Stomach smooth muscle (tissue), 2 donors: ENCODE data around the gene FGB.
"Not testable (repeated sequence)": the region's sequence is repeated elsewhere in the genome, so short reads cannot be mapped to it uniquely, and the experiment has no call there.

Experiments
- H3K27ac ChIP-seq: one replicate; pipeline ENCODE4 v1.7.0; 2013; ENCODE audit warnings: mild to moderate bottlenecking, low read length, inconsistent platforms
- H3K27me3 ChIP-seq, 2 donors: one replicate each; pipeline ENCODE4 v1.7.0; 2013; ENCODE audit warnings: low read length in 2 of 2; ENCODE audit not compliant: insufficient read depth in 2 of 2, control insufficient read depth in 1 of 2
- H3K36me3 ChIP-seq, 2 donors: one replicate each; pipeline ENCODE4 v1.7.0; 2013; ENCODE audit warnings: low read length in 2 of 2; ENCODE audit not compliant: control insufficient read depth in 2 of 2, insufficient read depth in 2 of 2
- H3K4me1 ChIP-seq: one replicate; pipeline ENCODE4 v1.7.0; 2013; ENCODE audit warnings: low read length; ENCODE audit not compliant: control insufficient read depth, insufficient read depth
- H3K4me3 ChIP-seq, 2 donors: one replicate each; pipeline ENCODE4 v1.7.0; 2013; ENCODE audit warnings: low read length in 2 of 2
- H3K9ac ChIP-seq, 2 donors: one replicate each; pipeline ENCODE4 v1.7.0; 2013; ENCODE audit warnings: low read length in 2 of 2, mild to moderate bottlenecking in 1 of 2
- H3K9me3 ChIP-seq, 2 donors: one replicate each; pipeline ENCODE4 v1.7.0; 2013; ENCODE audit warnings: low read length in 2 of 2; ENCODE audit not compliant: control insufficient read depth in 2 of 2
- donor health status: healthy.
- donor health status: Pancreatic carcinoma.

FGB gene

DNA sequence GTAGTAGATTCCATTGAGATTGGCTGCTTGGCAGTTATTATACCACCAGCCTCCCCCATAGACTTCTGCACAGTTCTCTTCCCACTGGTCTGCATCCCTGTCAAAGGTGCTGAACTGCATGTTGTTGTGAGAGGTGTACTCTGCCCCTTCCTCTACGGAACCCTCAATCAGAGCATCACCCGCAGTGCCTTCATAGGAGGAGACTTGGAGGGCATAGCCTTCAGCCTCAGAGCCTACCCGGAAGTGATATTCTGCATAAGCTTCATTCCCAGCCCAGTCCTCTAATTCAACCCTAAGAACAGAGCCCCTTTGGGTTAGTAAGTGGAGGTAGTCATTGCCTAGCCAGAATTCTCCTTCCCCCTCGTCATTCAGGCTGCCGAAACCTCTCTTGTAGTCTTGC, 21.4 kb downstream of the FGB start:
- no peak overlapping the region for H3K27ac ChIP-seq
- no peaks in the 10 kb centered on the region for H3K27me3 ChIP-seq
- H3K4me1 ChIP-seq, result no peaks in the 10 kb centered on the region
- H3K4me3 ChIP-seq, result no peak overlapping the region
- H3K36me3 ChIP-seq, result no peaks in the 10 kb centered on the region
- no peaks in the 10 kb centered on the region for H3K9me3 ChIP-seq
- no peak overlapping the region for H3K9ac ChIP-seq

DNA sequence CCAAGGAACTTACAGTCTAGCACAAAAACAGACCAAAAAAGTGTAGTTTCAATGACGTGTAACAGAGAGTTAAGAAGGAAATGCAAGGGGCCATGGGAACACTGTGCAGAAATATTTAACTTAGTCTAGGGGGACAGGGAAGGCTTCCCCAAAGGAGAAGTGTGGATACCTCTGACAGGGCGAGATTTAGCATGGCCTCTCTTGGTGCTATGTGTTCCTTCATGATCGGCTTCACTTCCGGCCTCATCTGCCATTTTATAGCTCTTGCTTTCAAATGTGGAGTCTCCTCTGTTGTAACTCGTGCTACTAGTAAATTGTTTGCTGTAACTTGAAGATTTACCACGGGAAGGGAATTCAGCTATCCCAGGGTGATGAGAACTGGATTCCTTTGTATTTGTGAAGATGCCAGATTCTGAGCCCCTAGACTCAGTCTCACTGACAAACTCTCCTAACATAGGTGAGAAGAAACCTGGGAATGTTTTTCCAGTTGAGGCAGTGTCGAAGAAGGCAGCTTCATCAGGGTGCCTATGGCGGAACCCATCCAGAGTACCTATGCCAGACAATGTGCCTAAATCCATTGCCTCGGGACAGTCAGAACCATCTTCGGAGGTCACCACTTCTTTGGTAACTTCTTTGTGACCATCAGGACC, 22.7 kb downstream of the FGB start:
- no peak overlapping the region for H3K4me3 ChIP-seq
- no peaks in the 10 kb centered on the region for H3K27me3 ChIP-seq
- H3K27ac ChIP-seq, result no peak overlapping the region
- no peaks in the 10 kb centered on the region for H3K36me3 ChIP-seq
- H3K9ac ChIP-seq, result no peak overlapping the region
- H3K9me3 ChIP-seq, result no peaks in the 10 kb centered on the region
- H3K4me1 ChIP-seq, result no peaks in the 10 kb centered on the region

DNA sequence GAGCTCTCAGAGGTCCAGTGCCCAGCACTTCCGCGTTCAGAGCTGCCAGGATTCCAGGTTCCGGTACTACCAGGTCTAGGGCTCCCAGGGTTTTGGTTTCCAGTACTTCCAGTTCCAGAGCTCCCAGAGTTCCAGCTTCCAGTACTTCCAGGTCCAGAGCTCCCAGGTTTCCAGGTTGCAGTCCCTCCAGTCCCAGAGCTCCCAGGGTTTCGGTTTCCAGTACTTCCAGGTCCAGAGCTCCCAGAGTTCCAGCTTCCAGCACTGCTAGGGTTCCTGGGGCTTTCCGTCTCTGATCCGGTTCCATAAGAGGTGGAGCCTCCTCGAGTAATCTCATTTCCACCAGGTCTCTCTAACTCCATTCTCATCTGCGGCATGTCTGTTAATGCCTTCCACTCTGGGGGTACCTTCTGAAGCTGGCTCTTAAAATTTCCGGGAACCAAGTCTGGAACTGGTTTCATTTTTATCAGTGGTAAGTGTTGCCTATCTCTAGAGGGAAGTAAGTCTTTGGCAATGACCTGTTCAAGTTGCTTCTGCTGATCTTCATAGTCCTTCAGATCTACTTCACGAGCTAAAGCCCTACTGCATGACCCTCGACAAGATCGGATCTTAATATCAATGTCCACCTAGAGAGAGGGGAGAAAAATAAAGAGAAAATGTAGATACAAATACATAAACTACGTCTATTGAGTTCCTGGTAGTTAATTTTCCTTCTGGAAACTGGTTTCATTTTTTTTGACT, 23.7 kb downstream of the FGB start:
- no peak overlapping the region for H3K4me3 ChIP-seq
- no peaks in the 10 kb centered on the region for H3K4me1 ChIP-seq
- H3K27me3 ChIP-seq, result no peaks in the 10 kb centered on the region
- no peaks in the 10 kb centered on the region for H3K9me3 ChIP-seq
- no peak overlapping the region for H3K27ac ChIP-seq
- H3K36me3 ChIP-seq, result no peaks in the 10 kb centered on the region
- H3K9ac ChIP-seq, result no peak overlapping the region

DNA sequence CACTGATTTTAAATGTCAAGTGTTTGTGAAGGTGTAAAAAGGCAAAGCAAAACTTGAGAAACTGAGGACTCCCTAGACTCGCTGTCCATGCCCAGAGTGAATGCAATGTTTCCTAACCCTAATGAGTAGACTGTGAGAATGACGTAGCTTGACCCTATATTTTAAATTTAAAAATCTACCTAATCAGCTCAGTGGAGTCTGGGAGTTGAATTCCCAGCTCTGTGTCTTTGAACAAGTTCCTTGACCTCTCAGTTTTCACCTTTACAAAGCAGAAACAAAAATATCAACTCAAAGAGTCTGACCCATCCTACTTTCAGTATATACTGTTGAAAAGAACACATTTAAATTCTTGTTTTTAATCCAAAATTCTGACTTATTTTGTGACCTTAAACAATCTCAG, 25.4 kb downstream of the FGB start:
- no peak overlapping the region for H3K27ac ChIP-seq
- no peak overlapping the region for H3K4me3 ChIP-seq
- no peak overlapping the region for H3K9ac ChIP-seq
- no peaks in the 10 kb centered on the region for H3K9me3 ChIP-seq
- H3K4me1 ChIP-seq, result no peaks in the 10 kb centered on the region
- H3K36me3 ChIP-seq, result no peaks in the 10 kb centered on the region
- H3K27me3 ChIP-seq, result no peaks in the 10 kb centered on the region

DNA sequence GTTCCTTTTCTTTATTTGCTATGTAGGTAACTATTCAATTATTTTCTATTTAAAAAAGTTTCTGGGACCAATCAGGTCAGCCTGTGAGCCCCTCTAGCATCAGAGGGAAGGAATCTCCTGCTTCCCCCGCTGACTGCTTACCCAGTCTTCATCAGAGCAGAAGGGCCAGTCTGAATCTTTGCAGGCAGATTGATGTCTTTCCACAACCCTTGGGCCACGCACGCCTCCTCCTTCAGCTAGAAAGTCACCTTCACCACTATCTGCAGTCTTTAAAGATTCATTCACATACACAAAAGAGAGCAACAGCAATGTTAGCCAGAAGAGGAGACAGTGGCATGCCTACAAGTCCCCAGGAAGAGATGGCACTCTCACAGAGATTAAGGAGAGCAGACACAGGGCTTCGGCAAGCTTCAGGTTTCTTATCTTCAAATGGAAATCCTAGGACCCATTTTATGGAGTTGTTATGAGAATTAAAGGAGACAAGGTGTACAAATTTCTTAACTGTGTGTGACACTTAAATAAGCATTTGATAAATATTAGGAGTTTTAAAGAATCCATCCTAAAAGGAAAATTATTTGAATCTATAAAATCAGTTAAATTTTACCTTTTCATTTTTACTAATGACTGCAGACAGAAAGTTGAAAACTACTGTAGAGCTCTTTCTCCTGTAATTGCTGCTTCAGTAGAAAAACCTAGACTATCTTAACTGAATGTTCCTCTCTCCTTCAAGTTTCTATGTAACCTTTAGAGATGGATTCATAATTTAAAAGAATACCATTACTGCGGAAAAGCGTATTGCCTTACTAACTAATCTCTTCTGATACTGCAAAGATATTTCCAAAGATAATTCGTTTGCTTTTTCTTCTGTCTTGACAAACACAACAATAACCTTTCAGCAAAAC, 26.7 kb downstream of the FGB start:
- Histone ChIP-seq H3K9ac (no peak overlapping the region), H3K9me3 (no peaks in the 10 kb centered on the region), H3K4me1 (no peaks in the 10 kb centered on the region), H3K27me3 (no peaks in the 10 kb centered on the region), H3K36me3 (no peaks in the 10 kb centered on the region), H3K4me3 (no peak overlapping the region), H3K27ac (no peak overlapping the region)

DNA sequence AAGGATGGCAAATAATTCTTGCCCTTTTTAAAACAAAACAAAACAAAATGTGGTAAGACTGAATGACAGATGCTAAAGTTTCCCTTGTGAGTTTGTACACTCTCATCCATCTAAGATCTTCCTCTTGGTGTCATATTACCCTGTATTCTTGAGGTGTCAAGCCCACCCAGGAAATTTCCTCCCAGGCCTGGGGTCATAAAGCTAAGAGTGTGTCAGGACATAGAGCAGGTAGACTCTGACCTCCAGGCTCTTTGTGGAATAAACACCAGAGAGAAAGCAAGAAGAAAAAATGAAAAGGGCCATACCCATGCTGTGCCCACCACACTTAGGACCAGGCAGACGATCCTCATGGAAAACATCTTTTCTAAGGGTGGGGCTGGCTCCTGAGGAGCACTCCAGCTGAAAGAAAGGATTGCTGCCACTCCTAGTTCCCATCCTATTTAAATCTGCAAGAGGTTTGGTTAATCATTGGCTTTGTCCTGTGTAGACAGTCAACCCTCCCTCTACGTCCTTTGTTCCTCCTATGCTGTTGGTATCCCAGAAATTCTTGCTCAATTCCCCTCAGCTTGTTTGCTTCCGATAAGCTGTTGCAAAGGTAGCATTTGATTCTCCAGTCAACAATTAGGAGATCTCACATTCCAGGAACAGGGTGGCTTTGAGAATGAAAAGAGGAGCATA, 27.7 kb downstream of the FGB start, which contains the start of gene FGA:
TSS of gene FGA (minus strand) at position 414 of the 678 bp plus-strand sequence. CDS start at position 359, 55 bp downstream.
- Histone ChIP-seq H3K9me3 (no peaks in the 10 kb centered on the region), H3K27ac (no peak within 1 kb of the TSS), H3K4me3 (no peak within 1 kb of the TSS), H3K27me3 (no peaks in the 10 kb centered on the region), H3K4me1 (no peaks in the 10 kb centered on the region), H3K36me3 (no peaks in the 10 kb centered on the region), H3K9ac (no peak within 1 kb of the TSS)

- Histone ChIP-seq H3K27me3 (no peaks in the 10 kb centered on the region), H3K9ac (no peak overlapping the region), H3K4me1 (no peaks in the 10 kb centered on the region), H3K27ac (no peak overlapping the region), H3K36me3 (no peaks in the 10 kb centered on the region), H3K9me3 (no peaks in the 10 kb centered on the region), H3K4me3 (no peak overlapping the region)
These were observed 29.1 kb downstream of the FGB start for GRCh38 chr4:154591890-154592289.

DNA sequence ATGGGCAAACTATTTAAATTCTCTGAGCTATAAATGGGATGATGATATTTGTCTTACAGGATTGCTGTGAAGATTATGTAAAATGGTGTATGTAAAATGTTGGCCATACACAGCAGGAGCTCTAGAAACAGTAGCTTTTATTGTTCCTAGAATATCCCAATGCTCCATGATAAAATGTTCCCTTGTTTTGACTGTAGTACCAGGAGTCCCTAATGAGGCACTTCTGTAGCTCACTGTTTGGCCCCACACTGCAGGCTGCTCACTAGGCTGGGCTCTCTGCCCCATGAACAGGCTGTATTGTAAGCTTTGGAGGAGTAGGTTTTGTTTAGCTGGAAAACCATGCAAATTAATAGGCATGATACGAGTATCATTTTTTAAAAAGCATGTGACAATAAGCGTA, 31.1 kb downstream of the FGB start:
- Histone ChIP-seq H3K9me3 (no peaks in the 10 kb centered on the region), H3K27ac (no peak overlapping the region), H3K4me3 (no peak overlapping the region), H3K4me1 (no peaks in the 10 kb centered on the region), H3K27me3 (no peaks in the 10 kb centered on the region), H3K9ac (no peak overlapping the region), H3K36me3 (no peaks in the 10 kb centered on the region)

DNA sequence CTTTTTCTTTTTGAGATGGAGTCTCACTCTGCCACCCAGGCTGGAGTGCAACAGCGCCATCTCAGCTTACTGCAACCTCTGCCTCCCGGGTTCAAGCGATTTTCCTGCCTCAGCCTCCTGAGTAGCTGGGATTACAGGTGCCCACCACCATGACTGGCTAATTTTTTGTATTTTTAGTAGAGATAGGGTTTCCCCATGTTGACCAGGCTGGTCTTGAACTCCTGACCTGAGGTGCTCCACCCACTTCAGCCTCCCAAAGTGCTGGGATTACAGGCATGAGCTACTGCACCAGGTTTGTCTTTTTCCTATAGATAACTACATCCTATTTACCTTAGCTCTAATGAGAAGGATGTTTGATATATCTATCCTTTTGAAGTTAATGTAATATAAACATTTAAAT, 31.5 kb downstream of the FGB start:
- H3K4me1 ChIP-seq, H3K4me3 ChIP-seq, H3K36me3 ChIP-seq, H3K27me3 ChIP-seq, H3K9ac ChIP-seq, H3K9me3 ChIP-seq, H3K27ac ChIP-seq: not testable (repeated sequence)

- Histone ChIP-seq H3K4me3 (no peak overlapping the region), H3K4me1 (no peaks in the 10 kb centered on the region), H3K27ac (no peak overlapping the region), H3K9me3 (no peaks in the 10 kb centered on the region), H3K9ac (no peak overlapping the region), H3K36me3 (no peaks in the 10 kb centered on the region), H3K27me3 (no peaks in the 10 kb centered on the region)
These were observed 33.0 kb downstream of the FGB start for GRCh38 chr4:154595807-154596206.
